ENCODE data around the gene ARFGEF2. TPM values are rescaled to one million over a fixed set of nuclear protein-coding genes. Genes with fewer than 3 reads are reported as not detected.

ARFGEF2 gene
- total and polyA plus RNA-seq, 2 donors from 2014 or later: 7.4 to 36.9 TPM

DNA sequence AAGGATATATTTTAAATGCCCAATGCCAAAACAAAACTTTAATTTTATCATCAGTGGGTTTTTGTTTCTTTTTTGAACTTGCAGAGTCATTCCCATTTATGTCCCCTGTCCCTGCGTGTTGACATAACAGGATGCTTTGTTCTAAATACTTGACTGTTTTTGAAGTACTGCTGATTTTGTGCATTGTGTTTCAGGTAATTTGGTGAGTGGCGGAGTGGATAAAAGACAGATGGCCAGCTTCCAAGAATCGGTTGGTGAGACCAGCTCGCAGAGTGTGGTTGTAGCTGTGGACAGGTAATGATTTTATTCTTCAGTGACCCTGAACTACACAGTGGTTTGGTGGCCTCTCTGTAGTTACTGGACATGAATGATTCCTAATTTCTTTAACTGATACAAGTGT lies 74.1 kb downstream of the ARFGEF2 start:
- peak in 1 of 5 donors; percentile 10 for DNase-seq
- H3K4me1 ChIP-seq (ENCODE audit: control insufficient read depth in 2 of 3, insufficient read depth in 2 of 3, low read depth in 1 of 3, low read length in 3 of 3): peaks cover 0 to 6% (median 0%) of the 10 kb centered on the region in 3 donors
- no peak overlapping the region for H3K9ac ChIP-seq (ENCODE audit: low read length in 3 of 3)
- FAIRE-seq: no peak
- intact Hi-C loops (cut with DNase I): no loop called here
- peaks cover 12 to 61% (median 47%) of the 10 kb centered on the region in 3 donors for H3K36me3 ChIP-seq (ENCODE audit: control insufficient read depth in 2 of 3, insufficient read depth in 3 of 3, low read length in 3 of 3)
- TF ChIP-seq CTCF (IDR thresholded peaks at IDR 0.05; ENCODE audit: borderline replicate concordance, extremely low read depth, insufficient read depth): no peak
- no peak overlapping the region for H3K27ac ChIP-seq (ENCODE audit: low read depth in 2 of 2, low read length in 2 of 2)
- H3K4me3 ChIP-seq (ENCODE audit: low read length in 3 of 3): no peak overlapping the region
- no peaks in the 10 kb centered on the region for H3K9me3 ChIP-seq (ENCODE audit: control insufficient read depth in 2 of 3, insufficient read depth in 1 of 3, low read length in 3 of 3)
- no peaks in the 10 kb centered on the region for H3K27me3 ChIP-seq (ENCODE audit: control insufficient read depth, insufficient read depth, low read length)

DNA sequence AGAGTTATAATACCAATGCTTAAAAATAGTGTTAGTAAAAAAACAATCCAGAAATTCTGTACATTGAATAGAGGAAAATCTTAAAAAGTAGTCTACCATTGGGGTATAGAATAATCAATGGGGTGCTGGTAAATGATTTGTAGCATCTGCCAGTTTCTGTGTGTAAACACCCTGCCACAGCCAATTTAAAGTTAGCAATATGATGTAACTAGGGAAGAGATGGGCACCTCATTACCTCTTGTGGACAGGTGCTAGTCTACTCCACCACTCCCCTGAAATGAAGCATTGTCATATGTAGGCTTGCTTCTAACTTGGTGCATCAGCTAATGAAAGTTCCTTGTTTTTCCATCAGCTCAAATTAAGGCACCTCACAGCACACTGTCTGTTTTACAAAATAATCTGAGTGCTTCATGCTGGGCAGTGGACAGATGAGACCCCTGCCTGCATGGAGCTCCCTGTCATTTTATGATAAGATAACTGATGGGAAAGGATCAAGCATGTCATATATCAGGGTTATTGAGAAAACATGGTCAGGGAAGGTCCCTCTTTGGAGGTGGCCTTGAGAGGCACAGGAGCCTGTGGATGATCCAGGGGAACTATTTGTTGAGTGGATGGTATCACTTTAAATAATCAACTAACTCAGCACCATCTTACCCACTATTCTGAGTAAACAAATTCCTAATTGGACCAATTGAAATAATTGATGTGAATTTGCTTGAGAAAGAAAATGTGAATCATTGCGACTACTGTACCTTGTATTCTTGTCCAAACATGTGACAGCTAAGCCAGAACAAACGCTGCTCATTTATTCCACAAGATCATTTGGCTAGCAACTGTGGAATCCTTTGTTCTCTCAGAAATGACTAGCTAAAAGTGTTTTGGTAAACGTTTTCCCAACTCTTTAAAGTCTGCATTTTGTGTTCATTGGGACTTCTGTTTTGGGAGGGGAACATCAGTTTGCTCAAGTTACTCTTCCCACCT lies 78.7 kb downstream of the ARFGEF2 start:
- no peaks in the 10 kb centered on the region for H3K27me3 ChIP-seq (ENCODE audit: control insufficient read depth, insufficient read depth, low read length)
- DNase-seq: no peak
- H3K4me3 ChIP-seq (ENCODE audit: low read length in 3 of 3): no peak overlapping the region
- peaks cover 0 to 6% (median 0%) of the 10 kb centered on the region in 3 donors for H3K4me1 ChIP-seq (ENCODE audit: control insufficient read depth in 2 of 3, insufficient read depth in 2 of 3, low read depth in 1 of 3, low read length in 3 of 3)
- no peaks in the 10 kb centered on the region for H3K9me3 ChIP-seq (ENCODE audit: control insufficient read depth in 2 of 3, insufficient read depth in 1 of 3, low read length in 3 of 3)
- no peak for TF ChIP-seq CTCF (IDR thresholded peaks at IDR 0.05; ENCODE audit: borderline replicate concordance, extremely low read depth, insufficient read depth)
- no peak for FAIRE-seq
- H3K27ac ChIP-seq (ENCODE audit: low read depth in 2 of 2, low read length in 2 of 2): no peak overlapping the region
- intact Hi-C loops (cut with DNase I): no loop called here
- peaks cover 4 to 29% (median 29%) of the 10 kb centered on the region in 3 donors for H3K36me3 ChIP-seq (ENCODE audit: control insufficient read depth in 2 of 3, insufficient read depth in 3 of 3, low read length in 3 of 3)
- H3K9ac ChIP-seq (ENCODE audit: low read length in 3 of 3): no peak overlapping the region

GRCh38 chr20:49001741-49002140 lies 80.2 kb downstream of the ARFGEF2 start:
- Histone ChIP-seq H3K27ac (ENCODE audit: low read depth in 2 of 2, low read length in 2 of 2) (no peak overlapping the region), H3K4me1 (ENCODE audit: control insufficient read depth in 2 of 3, insufficient read depth in 2 of 3, low read depth in 1 of 3, low read length in 3 of 3) (no peaks in the 10 kb centered on the region), H3K27me3 (ENCODE audit: control insufficient read depth, insufficient read depth, low read length) (no peaks in the 10 kb centered on the region), H3K9ac (ENCODE audit: low read length in 3 of 3) (no peak overlapping the region), H3K36me3 (ENCODE audit: control insufficient read depth in 2 of 3, insufficient read depth in 3 of 3, low read length in 3 of 3) (peaks cover 3 to 22% (median 22%) of the 10 kb centered on the region in 3 donors), H3K9me3 (ENCODE audit: control insufficient read depth in 2 of 3, insufficient read depth in 1 of 3, low read length in 3 of 3) (no peaks in the 10 kb centered on the region), H3K4me3 (ENCODE audit: low read length in 3 of 3) (no peak overlapping the region)
- intact Hi-C loops (cut with DNase I): no loop called here
- FAIRE-seq (no peak), DNase-seq (no peak)
- no peak for TF ChIP-seq CTCF (IDR thresholded peaks at IDR 0.05; ENCODE audit: borderline replicate concordance, extremely low read depth, insufficient read depth)
